Brain microvascular endothelial cell (primary cell): ENCODE measurements around the gene CNN2.

Source experiments
- DNase-seq: peaks from one replicate; pipeline ENCODE4 v3.0.0-alpha.2; 2020
- H3K27ac ChIP-seq: fragments of 250-450 bp; sonication (Bioruptor Pico); 2 replicates; pipeline ENCODE4 v1.5.1; 2020; ENCODE audit warnings: mild to moderate bottlenecking, moderate library complexity
- H3K27me3 ChIP-seq: fragments of 250-450 bp; sonication (Bioruptor Pico); replicated peaks from 2 replicates; pipeline ENCODE4 v1.5.1; 2020; ENCODE audit warnings: mild to moderate bottlenecking
- H3K36me3 ChIP-seq: fragments of 250-450 bp; sonication (Bioruptor Pico); replicated peaks from 2 replicates; pipeline ENCODE4 v1.5.1; 2020; ENCODE audit warnings: mild to moderate bottlenecking
- H3K4me3 ChIP-seq: 2 replicates; pipeline ENCODE4 v1.5.1; 2011; ENCODE audit warnings: low read depth, mild to moderate bottlenecking, control low read depth, low read length, moderate library complexity
- CTCF ChIP-seq: IDR thresholded peaks from 2 replicates; pipeline ENCODE4 v1.5.1; 2011; ENCODE audit warnings: low read depth, mild to moderate bottlenecking, moderate library complexity, low read length, control low read depth, inconsistent platforms; ENCODE audit errors: missing control alignments
- in situ Hi-C: cut with HindIII; loops from 2 replicates; pipeline ENCODE4 v1.10.0; 2017; ENCODE audit warnings: low sequenced_read_pairs, low pct_ligation_motif_present

The CNN2 gene

GRCh38 chr19:998064-998463 is 28.3 kb upstream of the CNN2 start:
- in situ Hi-C loops, result no loop called here
- DNase-seq, result no peak
- H3K27me3 ChIP-seq, result peaks cover 48% of the 10 kb centered on the region

GRCh38 chr19:999379-999719 is 27.1 kb upstream of the CNN2 start:
- Histone ChIP-seq H3K4me3 (no peak overlapping the region), H3K27me3 (peaks cover 48% of the 10 kb centered on the region), H3K27ac (no peak overlapping the region), H3K36me3 (peaks cover under 1% of the 10 kb centered on the region)
- in situ Hi-C loops, result no loop called here
- no peak for DNase-seq
- no peak for TF ChIP-seq CTCF

More at GRCh38 chr19:998064-998463, 28.3 kb upstream of the CNN2 start:
- Histone ChIP-seq H3K27ac (no peak overlapping the region), H3K36me3 (peaks cover 8% of the 10 kb centered on the region), H3K4me3 (no peak overlapping the region)
- no peak for TF ChIP-seq CTCF

GRCh38 chr19:1000095-1000494 is 26.3 kb upstream of the CNN2 start, which contains the start of gene GRIN3B:
GRIN3B (plus strand) TSS chr19:1000419; CDS start chr19:1000438, 19 bp downstream.
- in situ Hi-C loops, result no loop called here
- Histone ChIP-seq H3K36me3 (no peaks in the 10 kb centered on the region), H3K27ac (no peak within 1 kb of the TSS), H3K27me3 (peaks cover 48% of the 10 kb centered on the region), H3K4me3 (no peak within 1 kb of the TSS)
- TF ChIP-seq CTCF, result peak; percentile 63
- peak; percentile 13 for DNase-seq

GRCh38 chr19:1000591-1001537 is 25.5 kb upstream of the CNN2 start:
- no peak overlapping the region for H3K27ac ChIP-seq

GRCh38 chr19:1001538-1002166 is 24.8 kb upstream of the CNN2 start:
- peaks cover 40% of the 10 kb centered on the region for H3K27me3 ChIP-seq
- H3K4me3 ChIP-seq, result no peak overlapping the region
- TF ChIP-seq CTCF, result peak; percentile 94
- H3K36me3 ChIP-seq, result no peaks in the 10 kb centered on the region
- no peak for DNase-seq
- in situ Hi-C loops, result no loop called here
- no peak overlapping the region for H3K27ac ChIP-seq

More at GRCh38 chr19:1000591-1001537, 25.5 kb upstream of the CNN2 start:
- no peak for TF ChIP-seq CTCF
- no peak for DNase-seq
- in situ Hi-C loops, result no loop called here
- peaks cover 48% of the 10 kb centered on the region for H3K27me3 ChIP-seq
- no peaks in the 10 kb centered on the region for H3K36me3 ChIP-seq
- H3K4me3 ChIP-seq, result no peak overlapping the region
